ENCODE results near the gene ITGAD. TPM values are rescaled to one million over a fixed set of nuclear protein-coding genes. Genes with fewer than 3 reads are reported as not detected.
A peak's percentile ranks its signal among the peaks of the same experiment; 100 is the strongest.

Gene ITGAD
- total and polyA plus RNA-seq, 2 of the 13 experiments (the other 11 are each of a cell fraction or from before 2014, with no cell fraction given) = not detected

DNA sequence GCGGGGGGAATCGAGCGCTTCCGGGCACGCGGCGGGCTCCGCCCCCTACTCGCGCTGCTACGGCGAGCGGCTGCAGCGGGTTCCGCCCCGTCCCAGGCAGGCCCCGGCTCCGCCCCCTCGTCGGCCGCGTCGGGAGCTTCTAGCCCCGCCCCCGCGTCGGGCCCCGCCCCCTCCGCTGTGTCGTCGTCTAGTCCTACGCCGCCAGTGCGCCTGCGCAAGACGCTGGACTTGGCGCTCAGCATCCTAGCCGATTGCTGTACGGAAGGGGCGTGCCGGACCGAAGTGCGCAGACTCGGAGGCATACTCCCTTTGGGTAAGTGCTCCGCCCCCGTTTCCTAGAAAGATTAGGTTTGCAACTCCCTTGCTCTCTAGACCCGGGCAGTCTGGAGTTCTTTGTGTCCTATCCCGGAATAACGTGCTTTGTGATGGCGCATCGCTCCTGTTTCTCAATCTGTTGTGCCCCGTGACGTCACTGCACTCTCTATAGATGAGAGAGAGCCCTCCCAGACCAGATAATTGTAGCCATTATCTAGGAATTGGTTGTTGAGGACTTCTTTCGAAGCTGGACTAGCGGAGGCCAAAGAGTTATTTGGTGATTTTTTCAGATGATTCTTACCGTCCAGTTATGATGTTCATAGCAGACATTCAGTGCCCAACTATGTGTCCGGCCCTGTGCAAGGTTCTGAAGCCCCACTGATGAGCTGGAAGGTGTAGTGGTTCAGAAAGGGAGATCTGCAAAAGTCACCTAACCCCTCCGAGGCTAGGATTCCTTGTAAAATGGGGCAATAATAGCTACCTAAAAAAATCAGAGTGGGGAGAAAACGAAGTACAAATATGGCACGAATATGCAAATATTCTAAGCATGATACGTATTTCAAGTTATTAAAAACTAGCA is 66.8 kb downstream of the ITGAD start (continued):
- TF ChIP-seq, protein P1, sequence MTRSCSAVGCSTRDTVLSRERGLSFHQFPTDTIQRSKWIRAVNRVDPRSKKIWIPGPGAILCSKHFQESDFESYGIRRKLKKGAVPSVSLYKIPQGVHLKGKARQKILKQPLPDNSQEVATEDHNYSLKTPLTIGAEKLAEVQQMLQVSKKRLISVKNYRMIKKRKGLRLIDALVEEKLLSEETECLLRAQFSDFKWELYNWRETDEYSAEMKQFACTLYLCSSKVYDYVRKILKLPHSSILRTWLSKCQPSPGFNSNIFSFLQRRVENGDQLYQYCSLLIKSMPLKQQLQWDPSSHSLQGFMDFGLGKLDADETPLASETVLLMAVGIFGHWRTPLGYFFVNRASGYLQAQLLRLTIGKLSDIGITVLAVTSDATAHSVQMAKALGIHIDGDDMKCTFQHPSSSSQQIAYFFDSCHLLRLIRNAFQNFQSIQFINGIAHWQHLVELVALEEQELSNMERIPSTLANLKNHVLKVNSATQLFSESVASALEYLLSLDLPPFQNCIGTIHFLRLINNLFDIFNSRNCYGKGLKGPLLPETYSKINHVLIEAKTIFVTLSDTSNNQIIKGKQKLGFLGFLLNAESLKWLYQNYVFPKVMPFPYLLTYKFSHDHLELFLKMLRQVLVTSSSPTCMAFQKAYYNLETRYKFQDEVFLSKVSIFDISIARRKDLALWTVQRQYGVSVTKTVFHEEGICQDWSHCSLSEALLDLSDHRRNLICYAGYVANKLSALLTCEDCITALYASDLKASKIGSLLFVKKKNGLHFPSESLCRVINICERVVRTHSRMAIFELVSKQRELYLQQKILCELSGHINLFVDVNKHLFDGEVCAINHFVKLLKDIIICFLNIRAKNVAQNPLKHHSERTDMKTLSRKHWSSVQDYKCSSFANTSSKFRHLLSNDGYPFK (CRISPR knock-in tag; IDR thresholded peaks at IDR 0.05; ENCODE audit: borderline replicate concordance) = no peak
- TF ChIP-seq, protein P2, sequence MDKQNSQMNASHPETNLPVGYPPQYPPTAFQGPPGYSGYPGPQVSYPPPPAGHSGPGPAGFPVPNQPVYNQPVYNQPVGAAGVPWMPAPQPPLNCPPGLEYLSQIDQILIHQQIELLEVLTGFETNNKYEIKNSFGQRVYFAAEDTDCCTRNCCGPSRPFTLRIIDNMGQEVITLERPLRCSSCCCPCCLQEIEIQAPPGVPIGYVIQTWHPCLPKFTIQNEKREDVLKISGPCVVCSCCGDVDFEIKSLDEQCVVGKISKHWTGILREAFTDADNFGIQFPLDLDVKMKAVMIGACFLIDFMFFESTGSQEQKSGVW (CRISPR knock-in tag; IDR thresholded peaks at IDR 0.05; ENCODE audit: borderline replicate concordance) = no peak
- TF ChIP-seq ZNF10 (CRISPR knock-in tag; IDR thresholded peaks at IDR 0.05; ENCODE audit: borderline replicate concordance, low read depth) (no peak), ZNF121 (CRISPR knock-in tag; IDR thresholded peaks at IDR 0.05) (no peak), MBNL3 (CRISPR knock-in tag; conservative IDR thresholded peaks at IDR 0.05) (no peak), SALL2 (CRISPR knock-in tag; IDR thresholded peaks at IDR 0.05) (no peak), ZKSCAN5 (CRISPR knock-in tag; IDR thresholded peaks at IDR 0.05) (no peak), RCOR2 (CRISPR knock-in tag; IDR thresholded peaks at IDR 0.05) (no peak), RAD21 (CRISPR knock-in tag; IDR thresholded peaks at IDR 0.05) (0 out of 2 replicates have a peak, but pooled peaks have one; percentile 9), SNAPC2 (CRISPR knock-in tag; IDR thresholded peaks at IDR 0.05) (0 out of 2 replicates have a peak, but pooled peaks have one; percentile 54), RFXAP (CRISPR knock-in tag; IDR thresholded peaks at IDR 0.05; ENCODE audit: borderline replicate concordance) (peak; percentile 64; the same call in 1 of the 2 replicates)
- TF ChIP-seq, protein P3, sequence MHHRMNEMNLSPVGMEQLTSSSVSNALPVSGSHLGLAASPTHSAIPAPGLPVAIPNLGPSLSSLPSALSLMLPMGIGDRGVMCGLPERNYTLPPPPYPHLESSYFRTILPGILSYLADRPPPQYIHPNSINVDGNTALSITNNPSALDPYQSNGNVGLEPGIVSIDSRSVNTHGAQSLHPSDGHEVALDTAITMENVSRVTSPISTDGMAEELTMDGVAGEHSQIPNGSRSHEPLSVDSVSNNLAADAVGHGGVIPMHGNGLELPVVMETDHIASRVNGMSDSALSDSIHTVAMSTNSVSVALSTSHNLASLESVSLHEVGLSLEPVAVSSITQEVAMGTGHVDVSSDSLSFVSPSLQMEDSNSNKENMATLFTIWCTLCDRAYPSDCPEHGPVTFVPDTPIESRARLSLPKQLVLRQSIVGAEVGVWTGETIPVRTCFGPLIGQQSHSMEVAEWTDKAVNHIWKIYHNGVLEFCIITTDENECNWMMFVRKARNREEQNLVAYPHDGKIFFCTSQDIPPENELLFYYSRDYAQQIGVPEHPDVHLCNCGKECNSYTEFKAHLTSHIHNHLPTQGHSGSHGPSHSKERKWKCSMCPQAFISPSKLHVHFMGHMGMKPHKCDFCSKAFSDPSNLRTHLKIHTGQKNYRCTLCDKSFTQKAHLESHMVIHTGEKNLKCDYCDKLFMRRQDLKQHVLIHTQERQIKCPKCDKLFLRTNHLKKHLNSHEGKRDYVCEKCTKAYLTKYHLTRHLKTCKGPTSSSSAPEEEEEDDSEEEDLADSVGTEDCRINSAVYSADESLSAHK (CRISPR knock-in tag; IDR thresholded peaks at IDR 0.05; ENCODE audit: borderline replicate concordance) = no peak
- TF ChIP-seq, protein P4, sequence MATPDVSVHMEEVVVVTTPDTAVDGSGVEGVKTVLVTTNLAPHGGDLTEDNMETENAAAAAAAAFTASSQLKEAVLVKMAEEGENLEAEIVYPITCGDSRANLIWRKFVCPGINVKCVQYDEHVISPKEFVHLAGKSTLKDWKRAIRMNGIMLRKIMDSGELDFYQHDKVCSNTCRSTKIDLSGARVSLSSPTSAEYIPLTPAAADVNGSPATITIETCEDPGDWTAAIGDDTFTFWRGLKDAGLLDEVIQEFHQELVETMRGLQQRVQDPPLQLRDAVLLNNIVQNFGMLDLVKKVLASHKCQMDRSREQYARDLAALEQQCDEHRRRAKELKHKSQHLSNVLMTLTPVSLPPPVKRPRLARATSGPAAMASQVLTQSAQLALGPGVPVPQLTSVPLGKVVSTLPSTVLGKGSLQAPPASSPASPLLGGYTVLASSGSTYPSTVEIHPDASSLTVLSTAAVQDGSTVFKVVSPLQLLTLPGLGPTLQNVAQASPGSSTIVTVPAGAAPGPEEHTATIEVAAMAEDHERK (CRISPR knock-in tag; IDR thresholded peaks at IDR 0.05; ENCODE audit: low read depth) = no peak
- TF ChIP-seq, protein P5, sequence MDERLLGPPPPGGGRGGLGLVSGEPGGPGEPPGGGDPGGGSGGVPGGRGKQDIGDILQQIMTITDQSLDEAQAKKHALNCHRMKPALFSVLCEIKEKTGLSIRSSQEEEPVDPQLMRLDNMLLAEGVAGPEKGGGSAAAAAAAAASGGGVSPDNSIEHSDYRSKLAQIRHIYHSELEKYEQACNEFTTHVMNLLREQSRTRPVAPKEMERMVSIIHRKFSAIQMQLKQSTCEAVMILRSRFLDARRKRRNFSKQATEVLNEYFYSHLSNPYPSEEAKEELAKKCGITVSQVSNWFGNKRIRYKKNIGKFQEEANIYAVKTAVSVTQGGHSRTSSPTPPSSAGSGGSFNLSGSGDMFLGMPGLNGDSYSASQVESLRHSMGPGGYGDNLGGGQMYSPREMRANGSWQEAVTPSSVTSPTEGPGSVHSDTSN (CRISPR knock-in tag; IDR thresholded peaks at IDR 0.05) = no peak
- TF ChIP-seq, protein P6, sequence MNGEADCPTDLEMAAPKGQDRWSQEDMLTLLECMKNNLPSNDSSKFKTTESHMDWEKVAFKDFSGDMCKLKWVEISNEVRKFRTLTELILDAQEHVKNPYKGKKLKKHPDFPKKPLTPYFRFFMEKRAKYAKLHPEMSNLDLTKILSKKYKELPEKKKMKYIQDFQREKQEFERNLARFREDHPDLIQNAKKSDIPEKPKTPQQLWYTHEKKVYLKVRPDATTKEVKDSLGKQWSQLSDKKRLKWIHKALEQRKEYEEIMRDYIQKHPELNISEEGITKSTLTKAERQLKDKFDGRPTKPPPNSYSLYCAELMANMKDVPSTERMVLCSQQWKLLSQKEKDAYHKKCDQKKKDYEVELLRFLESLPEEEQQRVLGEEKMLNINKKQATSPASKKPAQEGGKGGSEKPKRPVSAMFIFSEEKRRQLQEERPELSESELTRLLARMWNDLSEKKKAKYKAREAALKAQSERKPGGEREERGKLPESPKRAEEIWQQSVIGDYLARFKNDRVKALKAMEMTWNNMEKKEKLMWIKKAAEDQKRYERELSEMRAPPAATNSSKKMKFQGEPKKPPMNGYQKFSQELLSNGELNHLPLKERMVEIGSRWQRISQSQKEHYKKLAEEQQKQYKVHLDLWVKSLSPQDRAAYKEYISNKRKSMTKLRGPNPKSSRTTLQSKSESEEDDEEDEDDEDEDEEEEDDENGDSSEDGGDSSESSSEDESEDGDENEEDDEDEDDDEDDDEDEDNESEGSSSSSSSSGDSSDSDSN (CRISPR knock-in tag; IDR thresholded peaks at IDR 0.05) = no peak

Data from HepG2 (cell line).